ENCODE measurements around the gene MTMR12.

Gene MTMR12

DNA sequence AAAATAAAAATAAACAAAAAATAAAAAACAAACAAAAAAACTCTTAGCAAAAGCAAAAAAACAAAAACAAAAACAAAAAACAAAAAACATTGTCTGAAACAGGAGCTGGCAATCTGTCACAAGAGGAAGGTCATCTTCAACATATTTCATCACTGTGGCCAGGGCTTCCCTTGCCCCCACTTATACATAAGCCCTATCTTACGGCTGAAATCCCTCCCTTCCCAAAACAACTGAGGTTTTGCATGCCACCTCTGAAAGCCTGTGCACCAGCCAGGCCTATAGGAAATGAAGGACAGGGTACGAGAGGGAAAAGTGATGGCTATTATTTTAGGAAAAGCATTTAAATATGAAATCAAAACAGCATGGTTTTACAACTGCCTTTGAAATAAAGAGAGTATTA, 10.8 kb downstream of the MTMR12 start:
- ATAC-seq, result no peak
- no peak for TF ChIP-seq ISL1 (CRISPR knock-in tag; IDR thresholded peaks at IDR 0.05)
- TF ChIP-seq CSDC2 (CRISPR knock-in tag; IDR thresholded peaks at IDR 0.05), result no peak
- TF ChIP-seq ZFP30 (CRISPR knock-in tag; IDR thresholded peaks at IDR 0.05), result no peak
- no peak for TF ChIP-seq GLIS3 (CRISPR knock-in tag; IDR thresholded peaks at IDR 0.05)

DNA sequence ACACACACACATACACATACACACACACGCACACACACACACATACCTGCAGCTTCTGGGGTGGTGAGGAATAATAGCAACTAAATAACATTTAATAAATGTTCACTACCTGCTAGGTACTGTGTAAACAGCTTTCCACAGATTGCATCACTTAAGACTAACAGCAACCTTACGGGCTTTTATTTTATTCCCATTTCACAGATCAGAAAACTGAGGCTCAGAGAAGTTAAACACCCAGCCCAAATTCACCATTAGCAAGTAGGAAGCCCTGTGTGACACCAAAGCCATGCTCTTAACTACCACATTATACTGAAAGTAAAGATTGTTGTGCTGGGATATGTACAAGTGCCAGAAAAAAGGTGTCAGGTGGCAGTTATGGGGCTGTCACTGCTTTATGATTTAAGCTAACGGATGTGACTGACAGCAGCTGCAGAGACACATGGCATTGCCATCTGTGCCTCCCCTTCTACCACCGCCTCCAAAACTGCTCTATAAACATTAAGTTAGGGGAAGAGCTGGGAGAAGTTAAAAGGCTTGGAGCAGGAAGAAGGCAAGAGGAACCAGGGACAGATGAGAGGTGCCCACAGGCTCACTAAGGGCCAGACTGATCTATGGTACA, 13.6 kb downstream of the MTMR12 start:
- ATAC-seq, result no peak
- TF ChIP-seq BACH2 (CRISPR knock-in tag; IDR thresholded peaks at IDR 0.05; ENCODE audit: borderline replicate concordance) (no peak), ZFP30 (CRISPR knock-in tag; IDR thresholded peaks at IDR 0.05) (no peak), ISL1 (CRISPR knock-in tag; IDR thresholded peaks at IDR 0.05) (no peak), ZC3H10 (CRISPR knock-in tag; IDR thresholded peaks at IDR 0.05) (no peak), PPARA (CRISPR knock-in tag; IDR thresholded peaks at IDR 0.05; ENCODE audit: borderline replicate concordance) (no peak), ARNTL (CRISPR knock-in tag; IDR thresholded peaks at IDR 0.05; ENCODE audit: borderline replicate concordance, low read depth) (no peak)
- TF ChIP-seq, protein P1, sequence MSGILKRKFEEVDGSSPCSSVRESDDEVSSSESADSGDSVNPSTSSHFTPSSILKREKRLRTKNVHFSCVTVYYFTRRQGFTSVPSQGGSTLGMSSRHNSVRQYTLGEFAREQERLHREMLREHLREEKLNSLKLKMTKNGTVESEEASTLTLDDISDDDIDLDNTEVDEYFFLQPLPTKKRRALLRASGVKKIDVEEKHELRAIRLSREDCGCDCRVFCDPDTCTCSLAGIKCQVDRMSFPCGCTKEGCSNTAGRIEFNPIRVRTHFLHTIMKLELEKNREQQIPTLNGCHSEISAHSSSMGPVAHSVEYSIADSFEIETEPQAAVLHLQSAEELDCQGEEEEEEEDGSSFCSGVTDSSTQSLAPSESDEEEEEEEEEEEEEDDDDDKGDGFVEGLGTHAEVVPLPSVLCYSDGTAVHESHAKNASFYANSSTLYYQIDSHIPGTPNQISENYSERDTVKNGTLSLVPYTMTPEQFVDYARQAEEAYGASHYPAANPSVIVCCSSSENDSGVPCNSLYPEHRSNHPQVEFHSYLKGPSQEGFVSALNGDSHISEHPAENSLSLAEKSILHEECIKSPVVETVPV (CRISPR knock-in tag; IDR thresholded peaks at IDR 0.05), result no peak
- TF ChIP-seq, protein P2, sequence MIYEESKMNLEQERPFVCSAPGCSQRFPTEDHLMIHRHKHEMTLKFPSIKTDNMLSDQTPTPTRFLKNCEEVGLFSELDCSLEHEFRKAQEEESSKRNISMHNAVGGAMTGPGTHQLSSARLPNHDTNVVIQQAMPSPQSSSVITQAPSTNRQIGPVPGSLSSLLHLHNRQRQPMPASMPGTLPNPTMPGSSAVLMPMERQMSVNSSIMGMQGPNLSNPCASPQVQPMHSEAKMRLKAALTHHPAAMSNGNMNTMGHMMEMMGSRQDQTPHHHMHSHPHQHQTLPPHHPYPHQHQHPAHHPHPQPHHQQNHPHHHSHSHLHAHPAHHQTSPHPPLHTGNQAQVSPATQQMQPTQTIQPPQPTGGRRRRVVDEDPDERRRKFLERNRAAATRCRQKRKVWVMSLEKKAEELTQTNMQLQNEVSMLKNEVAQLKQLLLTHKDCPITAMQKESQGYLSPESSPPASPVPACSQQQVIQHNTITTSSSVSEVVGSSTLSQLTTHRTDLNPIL (CRISPR knock-in tag; IDR thresholded peaks at IDR 0.05; ENCODE audit: low read depth), result no peak

DNA sequence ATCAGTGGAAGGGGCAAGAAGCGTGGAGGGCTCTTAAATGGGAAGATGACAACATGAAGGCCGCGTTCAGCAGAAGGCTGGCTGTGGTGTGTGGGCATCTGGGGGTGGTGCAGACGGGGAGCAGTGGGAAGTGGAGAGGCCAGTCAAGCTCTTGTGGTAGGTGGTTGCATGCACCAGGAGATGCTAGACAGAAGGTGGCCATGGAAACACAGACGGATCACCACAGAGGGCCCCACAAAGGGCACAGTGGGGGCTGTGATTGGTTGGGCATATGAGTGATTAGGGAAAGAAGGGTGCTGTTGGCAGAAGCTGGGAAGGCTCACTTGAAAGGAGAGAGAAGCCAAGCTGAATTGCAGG, 14.7 kb downstream of the MTMR12 start:
- TF ChIP-seq ZFP30 (CRISPR knock-in tag; IDR thresholded peaks at IDR 0.05) (no peak), SNAI2 (CRISPR knock-in tag; IDR thresholded peaks at IDR 0.05) (no peak), GLIS3 (CRISPR knock-in tag; IDR thresholded peaks at IDR 0.05) (no peak), CSDC2 (CRISPR knock-in tag; IDR thresholded peaks at IDR 0.05) (no peak), ESRRG (CRISPR knock-in tag; IDR thresholded peaks at IDR 0.05) (no peak), PPARA (CRISPR knock-in tag; IDR thresholded peaks at IDR 0.05; ENCODE audit: borderline replicate concordance) (no peak), ZNF8 (CRISPR knock-in tag; IDR thresholded peaks at IDR 0.05) (no peak), OSR1 (CRISPR knock-in tag; IDR thresholded peaks at IDR 0.05) (no peak), ZNF70 (CRISPR knock-in tag; IDR thresholded peaks at IDR 0.05) (no peak)
- TF ChIP-seq, protein P2 (CRISPR knock-in tag; IDR thresholded peaks at IDR 0.05; ENCODE audit: low read depth), result no peak
- TF ChIP-seq, protein P1 (CRISPR knock-in tag; IDR thresholded peaks at IDR 0.05), result no peak
- ATAC-seq, result no peak

DNA sequence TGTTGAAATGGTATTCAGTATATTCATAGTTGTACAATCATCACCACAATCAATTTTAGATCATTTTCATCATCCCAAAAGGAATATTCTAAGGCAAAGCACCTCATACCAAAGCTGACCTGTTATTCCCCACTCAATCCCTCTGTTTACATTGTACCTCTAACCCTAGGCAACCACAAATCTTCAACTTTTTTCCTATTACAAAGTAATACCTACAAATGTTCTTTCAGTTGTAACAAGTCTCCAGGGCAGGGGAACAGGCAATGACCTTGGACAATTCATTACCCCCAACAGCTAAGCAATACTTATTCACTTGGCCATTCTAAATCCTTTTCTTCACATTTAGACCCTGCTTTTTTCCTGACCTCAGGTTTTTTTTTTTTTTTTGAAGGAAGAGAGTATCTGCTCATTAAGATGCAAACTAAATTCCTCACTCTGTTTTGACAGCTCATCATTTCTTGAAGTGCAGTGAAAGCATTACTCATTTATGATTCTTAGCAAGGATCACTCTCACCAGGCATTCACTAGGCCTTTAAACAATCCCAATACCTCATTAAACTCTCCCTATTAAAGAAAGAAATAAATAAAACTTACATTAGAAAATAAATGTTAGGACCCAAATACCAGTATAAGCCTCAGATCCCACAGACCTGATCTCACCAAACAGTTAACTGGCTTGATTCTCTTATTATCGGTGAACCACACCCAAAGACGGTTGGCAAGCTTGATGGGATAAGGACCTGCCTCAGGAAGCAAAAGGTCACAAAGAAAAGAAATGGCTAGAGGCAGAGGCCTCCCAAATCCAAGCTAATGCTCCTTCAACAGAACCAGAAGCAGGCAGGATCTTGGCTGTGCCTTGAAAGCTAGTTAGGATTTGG, 15.3 kb downstream of the MTMR12 start:
- no peak for ATAC-seq
- TF ChIP-seq ARNTL (CRISPR knock-in tag; IDR thresholded peaks at IDR 0.05; ENCODE audit: borderline replicate concordance, low read depth) (no peak), TOX (CRISPR knock-in tag; IDR thresholded peaks at IDR 0.05; ENCODE audit: borderline replicate concordance) (no peak), ZFP30 (CRISPR knock-in tag; IDR thresholded peaks at IDR 0.05) (no peak), TCF4 (CRISPR knock-in tag; IDR thresholded peaks at IDR 0.05; ENCODE audit: borderline replicate concordance) (no peak), RARB (CRISPR knock-in tag; IDR thresholded peaks at IDR 0.05) (no peak), ISL1 (CRISPR knock-in tag; IDR thresholded peaks at IDR 0.05) (no peak), ZFP3 (CRISPR knock-in tag; IDR thresholded peaks at IDR 0.05) (no peak), OSR1 (CRISPR knock-in tag; IDR thresholded peaks at IDR 0.05) (no peak), PPARA (CRISPR knock-in tag; IDR thresholded peaks at IDR 0.05; ENCODE audit: borderline replicate concordance) (no peak), ZNF70 (CRISPR knock-in tag; IDR thresholded peaks at IDR 0.05) (no peak), ZNF8 (CRISPR knock-in tag; IDR thresholded peaks at IDR 0.05) (no peak), SNAI2 (CRISPR knock-in tag; IDR thresholded peaks at IDR 0.05) (no peak)
- TF ChIP-seq, protein P1 (CRISPR knock-in tag; IDR thresholded peaks at IDR 0.05), result no peak
- TF ChIP-seq, protein P3, sequence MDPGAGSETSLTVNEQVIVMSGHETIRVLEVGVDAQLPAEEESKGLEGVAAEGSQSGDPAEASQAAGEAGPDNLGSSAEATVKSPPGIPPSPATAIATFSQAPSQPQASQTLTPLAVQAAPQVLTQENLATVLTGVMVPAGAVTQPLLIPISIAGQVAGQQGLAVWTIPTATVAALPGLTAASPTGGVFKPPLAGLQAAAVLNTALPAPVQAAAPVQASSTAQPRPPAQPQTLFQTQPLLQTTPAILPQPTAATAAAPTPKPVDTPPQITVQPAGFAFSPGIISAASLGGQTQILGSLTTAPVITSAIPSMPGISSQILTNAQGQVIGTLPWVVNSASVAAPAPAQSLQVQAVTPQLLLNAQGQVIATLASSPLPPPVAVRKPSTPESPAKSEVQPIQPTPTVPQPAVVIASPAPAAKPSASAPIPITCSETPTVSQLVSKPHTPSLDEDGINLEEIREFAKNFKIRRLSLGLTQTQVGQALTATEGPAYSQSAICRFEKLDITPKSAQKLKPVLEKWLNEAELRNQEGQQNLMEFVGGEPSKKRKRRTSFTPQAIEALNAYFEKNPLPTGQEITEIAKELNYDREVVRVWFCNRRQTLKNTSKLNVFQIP (CRISPR knock-in tag; IDR thresholded peaks at IDR 0.05; ENCODE audit: borderline replicate concordance, low read depth), result no peak
- TF ChIP-seq, protein P4, sequence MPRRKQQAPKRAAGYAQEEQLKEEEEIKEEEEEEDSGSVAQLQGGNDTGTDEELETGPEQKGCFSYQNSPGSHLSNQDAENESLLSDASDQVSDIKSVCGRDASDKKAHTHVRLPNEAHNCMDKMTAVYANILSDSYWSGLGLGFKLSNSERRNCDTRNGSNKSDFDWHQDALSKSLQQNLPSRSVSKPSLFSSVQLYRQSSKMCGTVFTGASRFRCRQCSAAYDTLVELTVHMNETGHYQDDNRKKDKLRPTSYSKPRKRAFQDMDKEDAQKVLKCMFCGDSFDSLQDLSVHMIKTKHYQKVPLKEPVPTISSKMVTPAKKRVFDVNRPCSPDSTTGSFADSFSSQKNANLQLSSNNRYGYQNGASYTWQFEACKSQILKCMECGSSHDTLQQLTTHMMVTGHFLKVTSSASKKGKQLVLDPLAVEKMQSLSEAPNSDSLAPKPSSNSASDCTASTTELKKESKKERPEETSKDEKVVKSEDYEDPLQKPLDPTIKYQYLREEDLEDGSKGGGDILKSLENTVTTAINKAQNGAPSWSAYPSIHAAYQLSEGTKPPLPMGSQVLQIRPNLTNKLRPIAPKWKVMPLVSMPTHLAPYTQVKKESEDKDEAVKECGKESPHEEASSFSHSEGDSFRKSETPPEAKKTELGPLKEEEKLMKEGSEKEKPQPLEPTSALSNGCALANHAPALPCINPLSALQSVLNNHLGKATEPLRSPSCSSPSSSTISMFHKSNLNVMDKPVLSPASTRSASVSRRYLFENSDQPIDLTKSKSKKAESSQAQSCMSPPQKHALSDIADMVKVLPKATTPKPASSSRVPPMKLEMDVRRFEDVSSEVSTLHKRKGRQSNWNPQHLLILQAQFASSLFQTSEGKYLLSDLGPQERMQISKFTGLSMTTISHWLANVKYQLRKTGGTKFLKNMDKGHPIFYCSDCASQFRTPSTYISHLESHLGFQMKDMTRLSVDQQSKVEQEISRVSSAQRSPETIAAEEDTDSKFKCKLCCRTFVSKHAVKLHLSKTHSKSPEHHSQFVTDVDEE (CRISPR knock-in tag; IDR thresholded peaks at IDR 0.05), result no peak

Data from SK-N-SH treated with all-trans-retinoic acid at 6 μM for 48 hours (cell line).